ENCODE measurements around the gene TEX26.

- TF ChIP-seq YY1 (IDR thresholded peaks at IDR 0.05) (no peak), CTCF (IDR thresholded peaks at IDR 0.05; ENCODE audit: low read depth, low read length, missing input control) (no peak), HNF4G (IDR thresholded peaks at IDR 0.05) (no peak), JUND (IDR thresholded peaks at IDR 0.05) (no peak), MAX (IDR thresholded peaks at IDR 0.05) (no peak), GABPA (IDR thresholded peaks at IDR 0.05 in 1 of 2, conservative IDR thresholded peaks at IDR 0.05 in 1 of 2) (no peak), ATF3 (IDR thresholded peaks at IDR 0.05) (no peak)
These were observed 856 bp downstream of the TEX26 start for GRCh38 chr13:30933354-30933670.

Data from liver (tissue), 3 donors.